IPS-20b (cell line): ENCODE data around the gene SETD3.

Experiments used
- H3K27ac ChIP-seq: one replicate; pipeline ENCODE4 v1.5.1; 2013; ENCODE audit warnings: low read length
- H3K27me3 ChIP-seq: 2 replicates; pipeline ENCODE4 v1.6.1; 2013; ENCODE audit warnings: mild to moderate bottlenecking, low read length, inconsistent platforms; ENCODE audit not compliant: insufficient read depth
- H3K36me3 ChIP-seq: 2 replicates; pipeline ENCODE4 v1.6.1; 2013; ENCODE audit warnings: low read depth, mild to moderate bottlenecking, inconsistent platforms, low read length, moderate library complexity; ENCODE audit not compliant: insufficient read depth
- H3K4me1 ChIP-seq: 2 replicates; pipeline ENCODE4 v1.6.1; 2013; ENCODE audit warnings: mild to moderate bottlenecking, control low read depth, inconsistent platforms, low read length, moderate library complexity; ENCODE audit not compliant: insufficient read depth
- H3K4me3 ChIP-seq: 2 replicates; pipeline ENCODE4 v1.5.1; 2013; ENCODE audit warnings: mild to moderate bottlenecking, low read length, inconsistent platforms
- H3K9ac ChIP-seq: 2 replicates; pipeline ENCODE4 v1.6.1; 2013; ENCODE audit warnings: low read depth, mild to moderate bottlenecking, inconsistent platforms, low read length, moderate library complexity
- H3K9me3 ChIP-seq: 2 replicates; pipeline ENCODE4 v1.6.1; 2013; ENCODE audit warnings: mild to moderate bottlenecking, low read depth, low read length, inconsistent platforms; ENCODE audit not compliant: insufficient read depth

Gene SETD3

DNA sequence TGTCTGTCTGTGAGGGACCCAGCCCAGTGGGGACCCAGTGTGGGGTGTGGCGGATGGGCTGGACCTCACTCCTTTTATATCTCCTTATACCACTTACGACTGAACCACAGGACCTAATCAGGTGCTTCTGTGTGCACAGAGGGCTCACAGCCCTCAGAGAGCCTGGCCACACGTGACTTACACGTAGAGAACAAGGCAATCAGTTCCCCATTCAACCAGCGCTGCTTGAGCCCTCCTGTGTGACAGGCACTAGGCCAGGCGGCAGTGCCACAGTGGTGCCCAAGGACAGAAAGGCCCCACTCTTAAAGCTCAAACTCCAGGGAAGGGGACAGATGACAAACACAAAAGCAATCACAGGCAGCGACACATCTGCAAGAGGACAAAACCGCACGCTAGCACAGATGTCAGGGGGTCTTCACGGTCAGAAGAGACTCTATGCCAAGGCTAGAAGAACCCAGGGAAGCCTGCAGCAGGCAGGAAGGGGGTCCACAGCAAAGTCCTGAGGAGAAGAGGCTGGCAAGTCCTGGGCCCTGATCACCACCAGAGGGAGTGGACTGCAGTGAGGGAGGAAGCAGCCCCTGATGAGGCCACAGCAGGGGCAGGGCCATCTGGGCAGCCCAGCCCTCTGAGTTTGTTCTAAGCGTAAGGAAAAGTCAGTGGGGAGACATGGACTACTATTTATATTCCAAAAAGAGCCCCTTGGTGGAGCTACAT, 39.3 kb downstream of the SETD3 start:
- H3K9ac ChIP-seq: no peak overlapping the region
- no peaks in the 10 kb centered on the region for H3K27me3 ChIP-seq
- peaks cover 26% of the 10 kb centered on the region for H3K36me3 ChIP-seq
- H3K9me3 ChIP-seq: no peaks in the 10 kb centered on the region
- no peak overlapping the region for H3K27ac ChIP-seq
- H3K4me3 ChIP-seq: no peak overlapping the region
- no peaks in the 10 kb centered on the region; the same call in 1 of the 2 replicates for H3K4me1 ChIP-seq

DNA sequence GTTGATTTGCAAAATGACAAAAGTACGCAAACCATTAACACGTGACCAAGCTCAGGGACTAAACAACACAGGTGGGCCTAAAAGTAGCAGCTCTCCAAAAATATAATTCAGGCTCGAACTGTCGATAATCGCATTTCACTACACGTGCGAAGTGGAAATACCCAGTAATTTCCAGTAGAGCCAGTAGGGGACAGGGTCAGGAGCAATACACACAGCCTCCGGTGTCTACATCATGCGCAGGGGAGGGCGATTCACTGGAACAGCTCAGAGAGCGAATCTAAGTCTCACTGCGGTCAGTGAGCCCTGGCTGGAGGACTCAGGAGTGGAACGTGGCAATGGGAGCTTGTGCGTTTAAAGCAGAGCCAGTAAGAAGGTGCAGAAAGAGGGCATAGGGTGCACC, 40.4 kb downstream of the SETD3 start:
- Histone ChIP-seq H3K4me3 (no peak overlapping the region), H3K4me1 (no peaks in the 10 kb centered on the region; the same call in 1 of the 2 replicates), H3K36me3 (peaks cover 36% of the 10 kb centered on the region), H3K27ac (no peak overlapping the region), H3K27me3 (no peaks in the 10 kb centered on the region), H3K9ac (no peak overlapping the region), H3K9me3 (no peaks in the 10 kb centered on the region)

DNA sequence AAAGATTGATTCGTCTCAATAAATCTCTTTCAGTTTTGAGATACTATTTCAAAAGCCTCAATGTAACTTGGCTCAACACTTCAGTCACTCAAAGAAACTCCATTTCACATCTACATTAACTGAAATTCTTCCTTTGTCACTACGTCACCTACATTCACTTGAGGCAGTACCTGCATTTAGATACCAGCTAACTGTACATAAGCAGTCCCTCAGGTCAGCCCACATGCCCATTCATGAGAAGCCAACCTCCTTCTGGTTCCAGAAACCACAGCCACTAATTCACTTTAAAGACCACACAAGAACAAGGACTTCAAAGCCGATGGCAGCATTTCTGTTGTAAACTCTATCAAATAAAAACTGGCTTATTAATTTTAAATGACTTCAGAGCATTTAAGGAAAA, 43.0 kb downstream of the SETD3 start:
- peaks cover 44% of the 10 kb centered on the region for H3K36me3 ChIP-seq
- H3K9ac ChIP-seq: no peak overlapping the region
- no peaks in the 10 kb centered on the region for H3K27me3 ChIP-seq
- H3K27ac ChIP-seq: no peak overlapping the region
- H3K4me1 ChIP-seq: no peaks in the 10 kb centered on the region; the same call in 1 of the 2 replicates
- H3K4me3 ChIP-seq: no peak overlapping the region
- no peaks in the 10 kb centered on the region for H3K9me3 ChIP-seq

DNA sequence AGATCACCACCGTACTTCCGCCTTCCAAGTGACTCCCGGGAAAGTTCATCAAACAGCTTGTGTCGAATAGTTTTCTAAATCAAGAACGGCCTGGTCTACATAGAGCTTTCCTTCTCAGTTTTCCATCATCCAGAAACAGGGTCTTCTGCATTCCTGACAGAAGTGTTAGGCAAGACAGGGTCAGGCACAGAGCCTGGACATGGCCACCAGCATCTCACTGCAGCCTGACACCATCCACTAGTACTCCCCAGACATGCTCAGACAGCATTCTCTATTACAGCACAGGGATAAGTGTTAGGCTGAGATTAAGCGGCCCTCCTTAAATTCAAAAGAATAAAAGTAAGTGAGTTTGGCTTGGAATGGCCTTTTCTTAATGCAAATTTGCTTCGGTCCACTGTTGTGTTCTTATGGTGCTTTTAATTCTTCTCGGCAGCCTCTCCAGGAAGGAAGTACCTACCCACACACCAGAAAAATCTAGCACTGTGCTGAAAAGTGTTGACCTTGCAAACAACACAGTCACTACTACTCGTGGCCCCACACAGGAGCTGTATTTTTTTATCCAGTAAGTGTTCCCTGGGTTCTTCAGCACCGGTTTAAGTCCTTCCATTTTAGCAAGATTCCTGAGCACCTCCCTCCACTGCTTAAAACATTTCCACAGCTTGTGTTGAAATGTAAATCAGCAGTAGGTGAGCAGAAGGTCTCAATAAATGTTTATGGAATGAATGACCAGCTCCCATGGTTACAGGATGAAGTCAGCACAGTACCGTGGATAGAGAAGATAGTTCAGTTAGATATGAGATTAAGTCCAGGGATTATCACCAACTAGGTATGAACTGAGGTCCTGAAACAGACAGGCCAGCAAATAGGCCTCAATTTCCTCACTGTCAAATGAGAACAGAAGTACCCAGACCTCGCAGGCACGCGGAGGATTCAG, 44.1 kb downstream of the SETD3 start:
- Histone ChIP-seq H3K36me3 (peaks cover 40% of the 10 kb centered on the region), H3K4me3 (no peak overlapping the region), H3K9me3 (no peaks in the 10 kb centered on the region), H3K4me1 (no peaks in the 10 kb centered on the region; the same call in 1 of the 2 replicates), H3K27me3 (no peaks in the 10 kb centered on the region), H3K27ac (no peak overlapping the region), H3K9ac (no peak overlapping the region)

DNA sequence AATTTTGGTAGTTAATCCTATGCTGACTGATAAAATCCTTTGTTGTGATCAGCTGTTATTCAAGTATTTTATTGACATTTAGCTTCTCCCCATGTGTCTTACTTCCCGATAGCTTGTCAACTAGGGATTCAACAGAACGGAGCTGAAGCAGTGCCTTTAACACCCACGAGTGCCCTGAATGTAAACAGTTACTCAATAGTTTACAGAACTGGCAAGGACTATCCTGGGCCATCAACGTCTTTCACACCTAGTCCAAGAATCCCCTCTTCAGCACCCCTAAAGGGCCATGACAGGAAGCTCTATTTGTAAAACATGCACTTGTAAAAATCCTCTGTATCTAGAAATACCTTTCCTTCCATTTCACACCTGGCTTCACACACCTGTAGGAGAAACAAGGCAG, 45.3 kb downstream of the SETD3 start:
- H3K4me3 ChIP-seq: no peak overlapping the region
- no peak overlapping the region for H3K9ac ChIP-seq
- H3K27ac ChIP-seq: no peak overlapping the region
- no peaks in the 10 kb centered on the region for H3K27me3 ChIP-seq
- no peaks in the 10 kb centered on the region for H3K9me3 ChIP-seq
- H3K36me3 ChIP-seq: peaks cover 40% of the 10 kb centered on the region
- no peaks in the 10 kb centered on the region; the same call in 1 of the 2 replicates for H3K4me1 ChIP-seq

DNA sequence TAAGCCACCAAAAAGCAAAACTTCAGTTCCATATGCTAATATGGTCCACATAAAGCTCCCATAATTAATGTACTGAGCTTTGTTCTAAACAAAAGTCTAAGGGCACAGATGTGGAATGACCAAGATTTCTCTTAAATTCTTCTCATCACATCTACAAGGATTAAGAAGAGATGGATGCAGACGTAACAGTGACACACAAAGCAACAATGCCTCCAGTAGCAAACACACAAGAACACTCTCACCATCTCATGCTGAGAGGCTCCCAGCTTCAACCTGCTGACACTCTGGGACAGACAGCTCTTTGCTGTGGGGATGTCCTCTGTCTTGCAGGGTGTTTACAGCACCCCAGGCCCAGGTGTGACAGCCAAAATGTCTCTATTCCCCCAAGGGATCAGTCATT, 48.2 kb downstream of the SETD3 start:
- no peaks in the 10 kb centered on the region for H3K9me3 ChIP-seq
- no peaks in the 10 kb centered on the region for H3K27me3 ChIP-seq
- H3K4me3 ChIP-seq: no peak overlapping the region
- no peaks in the 10 kb centered on the region; the same call in 1 of the 2 replicates for H3K4me1 ChIP-seq
- H3K27ac ChIP-seq: no peak overlapping the region
- H3K9ac ChIP-seq: no peak overlapping the region
- H3K36me3 ChIP-seq: peaks cover 47% of the 10 kb centered on the region

DNA sequence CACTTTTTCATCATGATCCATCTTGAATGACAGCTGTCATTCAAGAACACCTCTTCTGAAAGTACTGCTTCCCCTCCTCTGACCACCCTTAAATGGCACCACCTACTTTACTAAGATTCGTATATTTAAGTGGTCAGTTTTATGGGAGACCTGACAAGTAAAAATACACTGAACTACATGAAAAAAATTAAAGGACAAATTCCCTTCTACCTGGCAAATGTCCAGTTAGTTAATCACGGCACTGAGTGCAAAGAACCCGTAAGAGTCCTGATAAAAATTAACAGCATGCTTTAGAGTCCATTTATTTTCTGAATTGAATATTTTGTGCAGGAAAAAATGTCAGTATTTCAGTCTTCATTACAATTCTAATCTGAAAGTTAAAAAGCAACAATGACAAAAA, 48.7 kb downstream of the SETD3 start:
- no peak overlapping the region for H3K9ac ChIP-seq
- H3K36me3 ChIP-seq: peaks cover 49% of the 10 kb centered on the region
- H3K9me3 ChIP-seq: no peaks in the 10 kb centered on the region
- no peak overlapping the region for H3K27ac ChIP-seq
- no peaks in the 10 kb centered on the region; the same call in 1 of the 2 replicates for H3K4me1 ChIP-seq
- H3K4me3 ChIP-seq: no peak overlapping the region
- no peaks in the 10 kb centered on the region for H3K27me3 ChIP-seq

DNA sequence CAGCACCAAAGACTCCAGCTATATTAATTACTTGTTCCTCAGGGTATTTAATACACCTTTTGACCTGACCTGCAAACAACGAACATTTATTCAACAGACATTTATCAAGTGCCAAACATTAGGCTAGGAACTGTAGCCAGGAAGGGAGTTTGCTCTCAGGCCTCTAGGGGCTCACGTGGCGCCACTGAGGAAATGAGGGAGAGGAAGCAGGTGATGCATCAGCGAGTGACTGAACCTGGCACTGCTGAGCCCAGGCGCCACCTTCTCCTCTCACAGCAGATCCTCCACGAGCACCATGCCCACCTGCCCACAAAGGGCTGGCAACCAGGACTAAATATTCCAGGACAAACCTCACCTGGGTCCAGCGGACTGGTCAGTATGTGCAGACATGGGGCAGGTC, 50.2 kb downstream of the SETD3 start:
- Histone ChIP-seq H3K9me3 (no peaks in the 10 kb centered on the region), H3K4me3 (no peak overlapping the region), H3K36me3 (peaks cover 36% of the 10 kb centered on the region), H3K27ac (no peak overlapping the region), H3K27me3 (no peaks in the 10 kb centered on the region), H3K4me1 (peaks cover 8% of the 10 kb centered on the region), H3K9ac (no peak overlapping the region)

DNA sequence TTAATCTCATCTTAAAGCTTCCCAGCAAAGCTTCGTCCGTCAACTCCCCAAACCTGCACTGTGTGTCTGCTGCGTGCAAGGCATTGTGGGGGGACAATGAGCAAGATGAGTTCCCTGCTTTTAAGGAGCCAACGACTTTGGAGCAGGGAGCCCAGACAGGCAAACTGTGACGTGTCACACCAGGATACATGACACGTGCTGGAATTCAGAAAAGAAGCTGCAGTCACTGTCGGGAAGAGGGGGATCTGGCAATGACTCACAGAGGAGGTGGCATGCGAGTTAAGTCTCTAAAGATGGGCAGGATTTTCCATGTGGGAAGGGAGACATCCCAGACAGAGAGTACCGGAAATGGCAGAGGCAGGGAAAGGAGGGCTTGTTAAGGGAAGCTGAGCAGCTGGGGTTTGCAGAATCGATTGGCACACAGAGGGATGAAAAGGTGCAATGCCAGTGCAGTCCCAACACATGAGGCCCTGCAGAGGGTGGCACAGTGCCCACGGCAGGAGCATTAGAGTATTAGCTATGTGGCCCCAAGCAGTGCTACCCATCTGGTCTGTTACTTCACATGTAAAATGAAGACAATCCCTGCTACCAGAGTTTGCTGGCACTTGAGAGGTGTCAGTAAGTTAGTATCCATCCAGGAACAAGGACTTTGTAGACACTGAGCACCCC, 52.9 kb downstream of the SETD3 start:
- no peak overlapping the region for H3K27ac ChIP-seq
- H3K4me3 ChIP-seq: no peak overlapping the region
- no peaks in the 10 kb centered on the region for H3K27me3 ChIP-seq
- no peaks in the 10 kb centered on the region for H3K9me3 ChIP-seq
- no peak overlapping the region for H3K9ac ChIP-seq
- peaks cover 23% of the 10 kb centered on the region for H3K36me3 ChIP-seq
- H3K4me1 ChIP-seq: peaks cover 24% of the 10 kb centered on the region

DNA sequence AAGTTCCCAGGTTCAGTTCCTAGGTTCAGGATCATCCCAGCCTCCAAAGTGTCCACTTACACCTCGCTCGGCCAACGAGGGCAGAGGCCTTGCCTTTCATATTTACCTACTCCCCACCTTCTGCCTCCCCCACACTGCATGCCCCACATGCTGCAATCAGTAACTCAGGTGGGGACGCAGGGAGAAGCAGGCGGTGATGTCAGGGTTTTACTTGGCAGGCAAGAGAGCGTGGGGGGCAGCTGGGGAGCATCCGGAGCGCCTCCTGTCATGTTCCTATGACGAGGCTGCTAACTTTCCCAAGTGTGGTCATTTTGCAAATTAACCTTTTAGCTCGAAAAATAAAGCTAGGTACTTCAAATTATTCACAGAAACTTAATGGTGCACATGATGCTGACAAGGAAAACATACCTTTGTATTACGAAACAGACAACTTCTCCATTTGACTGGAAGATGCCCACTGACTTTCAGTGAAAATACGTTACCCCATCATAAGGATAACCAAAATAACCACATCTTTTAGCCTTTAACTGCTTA, 53.8 kb downstream of the SETD3 start:
- peaks cover 28% of the 10 kb centered on the region for H3K4me1 ChIP-seq
- H3K4me3 ChIP-seq: no peak overlapping the region
- H3K27ac ChIP-seq: no peak overlapping the region
- no peaks in the 10 kb centered on the region for H3K9me3 ChIP-seq
- peaks cover 23% of the 10 kb centered on the region for H3K36me3 ChIP-seq
- no peak overlapping the region for H3K9ac ChIP-seq
- no peaks in the 10 kb centered on the region for H3K27me3 ChIP-seq

DNA sequence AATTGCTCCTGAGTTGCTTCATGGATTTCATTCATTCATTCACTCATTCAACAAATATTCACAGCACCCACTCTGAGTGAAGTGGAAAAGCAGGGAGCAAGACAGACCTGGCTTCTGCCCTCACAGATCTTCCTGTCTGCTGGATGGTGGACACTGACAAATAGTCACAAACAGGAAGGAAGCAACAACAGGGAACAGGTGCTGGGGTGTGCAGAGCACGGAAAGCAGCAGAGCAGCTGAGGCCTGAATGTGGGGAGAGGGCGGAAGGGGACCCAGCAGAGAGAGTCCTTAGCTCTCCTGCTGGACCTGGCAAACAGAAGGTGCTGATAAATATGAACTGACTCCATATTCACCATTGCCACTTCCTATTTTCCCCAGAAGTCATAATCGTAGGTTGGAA, 54.4 kb downstream of the SETD3 start:
- H3K9ac ChIP-seq: no peak overlapping the region
- no peaks in the 10 kb centered on the region for H3K27me3 ChIP-seq
- H3K27ac ChIP-seq: no peak overlapping the region
- H3K4me1 ChIP-seq: peaks cover 32% of the 10 kb centered on the region
- H3K4me3 ChIP-seq: no peak overlapping the region
- H3K36me3 ChIP-seq: peaks cover 23% of the 10 kb centered on the region
- H3K9me3 ChIP-seq: no peaks in the 10 kb centered on the region
